G401.6 (cell line): ENCODE data around the gene MAB21L4.

Experiments
- FAIRE-seq: peaks from 2 replicates; lab custom pipeline; 2012; peaks lifted over from hg19 to GRCh38; lab: Jason Lieb, UNC

MAB21L4 gene

DNA sequence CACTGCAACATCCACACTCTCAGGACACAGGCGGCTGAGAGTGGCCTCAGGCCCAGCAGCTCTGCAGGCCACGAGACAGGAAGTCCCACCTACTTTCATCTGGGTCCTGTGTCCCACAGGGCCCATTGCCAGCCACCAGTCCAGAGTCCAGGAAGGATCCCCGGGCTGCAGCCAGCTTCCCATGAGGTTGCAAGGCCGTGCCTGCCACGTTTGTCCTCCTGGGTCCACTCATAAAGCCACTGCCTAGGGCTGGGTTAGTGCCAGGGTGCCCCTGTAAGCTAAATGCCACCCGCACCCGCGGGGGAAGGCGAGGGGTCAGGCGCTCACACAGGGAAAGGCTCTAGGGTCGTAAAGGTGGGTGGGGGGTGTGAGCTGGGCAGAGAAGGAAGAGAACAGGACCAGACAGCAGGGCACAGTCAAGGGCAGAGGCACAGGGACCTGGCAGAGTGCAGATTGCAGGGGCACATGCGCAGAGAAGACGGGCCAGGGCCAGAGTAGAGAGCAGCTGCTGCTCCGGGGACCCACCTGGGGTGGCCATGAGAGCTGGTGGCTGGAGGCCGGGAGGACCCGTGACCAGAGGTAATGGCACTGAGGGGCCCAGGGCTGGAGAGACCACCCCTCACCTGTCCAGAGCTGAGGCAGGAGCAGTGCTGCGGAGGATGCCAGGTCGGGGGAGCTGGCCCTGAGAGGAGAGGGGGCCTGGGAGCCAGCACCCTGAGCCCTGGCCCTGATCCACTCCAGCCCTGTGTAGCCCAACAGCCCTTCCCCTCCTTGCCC is 19.3 kb downstream of the MAB21L4 start:
- no peak for FAIRE-seq

DNA sequence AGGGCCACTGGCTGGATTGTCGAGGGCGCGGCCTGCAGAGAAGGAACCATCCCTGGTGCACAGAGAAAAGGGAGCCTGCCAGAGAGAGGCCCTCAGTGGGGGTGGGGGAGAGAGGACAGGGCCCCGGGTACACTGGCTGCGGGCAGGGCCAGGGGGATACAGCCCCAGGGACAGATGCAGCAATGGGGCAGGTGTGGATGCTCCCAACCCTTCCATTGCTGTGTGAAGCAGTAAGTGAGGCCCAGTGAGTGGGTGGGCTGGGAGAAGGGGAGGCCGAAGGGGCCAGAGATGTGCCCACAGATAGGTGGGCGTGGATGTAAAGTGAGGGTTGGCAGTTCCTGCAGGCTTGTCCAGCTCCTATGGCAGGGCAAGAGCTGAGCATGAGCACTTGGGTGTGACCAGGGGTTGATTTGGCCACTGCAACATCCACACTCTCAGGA is 19.9 kb downstream of the MAB21L4 start:
- no peak for FAIRE-seq

DNA sequence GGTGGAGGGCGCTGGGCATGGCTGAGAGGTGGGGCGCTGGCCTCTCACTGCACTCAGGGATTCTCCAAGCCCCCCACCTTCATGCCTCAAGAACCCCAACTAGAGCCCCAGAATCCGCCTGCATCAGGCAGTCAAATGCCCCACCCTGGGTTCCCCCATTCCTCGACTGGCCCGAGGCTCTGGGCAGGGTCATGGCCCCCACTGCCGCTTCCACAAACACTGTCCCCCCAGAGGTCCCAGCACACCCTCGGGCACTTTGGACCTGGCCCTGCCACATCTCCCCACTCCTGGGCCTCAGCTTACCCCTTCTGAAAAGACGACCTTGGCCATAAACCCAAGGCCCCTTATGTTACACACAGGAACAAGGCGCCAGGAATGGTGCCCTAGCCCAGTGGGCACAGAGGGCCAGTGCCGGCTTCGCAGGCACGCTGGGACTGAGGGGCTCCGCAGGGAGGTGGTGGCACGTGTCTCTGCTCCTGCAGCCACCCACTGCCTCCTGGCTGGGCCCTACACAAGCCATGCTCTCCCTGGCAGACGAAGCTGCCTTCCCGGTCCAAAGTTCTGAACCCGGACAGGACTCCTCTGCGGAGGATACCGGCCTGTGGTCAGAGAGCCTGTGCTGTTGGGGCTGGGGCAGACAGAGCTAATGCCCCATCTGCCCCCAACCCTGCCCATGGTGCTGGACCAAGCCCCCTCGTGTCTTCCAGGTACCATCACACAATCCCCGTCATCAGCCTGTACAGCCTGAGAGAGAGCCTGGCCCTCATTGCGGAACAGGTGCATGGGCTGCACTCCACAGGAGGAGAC is 20.5 kb downstream of the MAB21L4 start:
- FAIRE-seq, result no peak

DNA sequence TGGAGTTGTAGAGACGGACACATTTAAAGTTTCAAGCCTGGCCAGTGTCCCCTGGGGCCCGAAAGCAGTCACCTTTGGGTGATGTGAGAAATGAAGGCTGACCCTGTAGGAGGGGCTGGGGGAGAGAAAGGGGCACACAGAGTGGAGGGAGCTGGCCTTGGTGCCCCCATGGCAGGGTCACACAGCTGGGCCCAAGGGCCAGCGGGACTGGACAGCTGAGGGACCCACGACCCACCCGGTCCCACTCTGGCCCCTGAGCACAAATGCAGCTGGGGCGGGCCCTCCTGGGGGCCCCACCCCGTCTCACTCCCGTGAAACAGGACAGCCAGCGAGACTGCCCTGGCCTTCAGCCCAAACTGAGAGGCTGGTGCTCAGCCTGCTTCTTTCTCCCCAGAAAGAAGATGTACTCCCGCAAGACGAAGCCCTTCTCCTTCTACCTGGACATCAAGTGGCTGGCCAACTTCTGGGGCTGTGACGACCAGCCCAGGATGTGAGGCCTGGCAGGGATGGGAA is 21.2 kb downstream of the MAB21L4 start:
- no peak for FAIRE-seq

DNA sequence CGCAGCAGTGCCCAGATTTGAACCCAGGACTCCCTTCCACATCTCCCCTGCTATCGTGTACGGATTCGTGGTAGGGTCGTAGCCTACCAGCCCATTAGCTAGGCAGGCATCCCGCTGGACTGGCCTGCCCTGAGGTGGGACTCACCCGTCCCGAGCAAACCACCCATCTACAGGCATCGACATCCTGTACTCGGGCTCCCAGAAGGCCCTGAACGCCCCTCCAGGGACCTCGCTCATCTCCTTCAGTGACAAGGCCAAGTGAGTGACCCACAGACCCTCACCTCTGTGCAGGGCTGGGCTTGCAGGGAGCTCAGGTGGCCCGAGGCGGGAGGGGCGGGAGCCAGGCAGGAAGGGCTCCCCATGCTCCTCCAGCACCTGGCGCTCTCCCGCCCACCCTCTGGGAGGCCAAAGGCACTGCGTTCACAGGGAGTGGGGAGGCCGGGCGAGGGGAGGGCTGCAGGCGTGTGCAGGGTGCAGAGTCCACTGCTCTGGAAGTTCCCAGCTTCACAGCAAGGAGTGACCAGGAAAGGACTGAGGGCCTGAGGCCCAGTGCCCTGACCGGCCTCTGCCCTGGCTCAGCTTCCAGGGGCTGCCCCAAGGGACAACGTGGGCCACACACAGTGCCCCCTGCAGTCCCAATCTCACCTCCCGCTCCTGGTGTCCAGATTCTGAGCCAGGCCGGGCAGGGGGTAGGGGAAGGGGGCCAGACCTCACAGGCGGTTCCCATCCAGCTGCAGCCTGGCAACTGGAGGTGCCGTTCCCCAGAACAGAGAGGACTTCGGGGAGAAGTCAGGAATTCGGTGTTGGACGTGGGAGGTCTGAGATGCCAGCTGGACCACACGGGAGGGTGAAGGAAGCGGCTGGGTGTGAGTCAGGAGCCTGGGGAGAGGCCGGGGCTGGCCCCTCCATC is 21.9 kb downstream of the MAB21L4 start:
- FAIRE-seq, result no peak

DNA sequence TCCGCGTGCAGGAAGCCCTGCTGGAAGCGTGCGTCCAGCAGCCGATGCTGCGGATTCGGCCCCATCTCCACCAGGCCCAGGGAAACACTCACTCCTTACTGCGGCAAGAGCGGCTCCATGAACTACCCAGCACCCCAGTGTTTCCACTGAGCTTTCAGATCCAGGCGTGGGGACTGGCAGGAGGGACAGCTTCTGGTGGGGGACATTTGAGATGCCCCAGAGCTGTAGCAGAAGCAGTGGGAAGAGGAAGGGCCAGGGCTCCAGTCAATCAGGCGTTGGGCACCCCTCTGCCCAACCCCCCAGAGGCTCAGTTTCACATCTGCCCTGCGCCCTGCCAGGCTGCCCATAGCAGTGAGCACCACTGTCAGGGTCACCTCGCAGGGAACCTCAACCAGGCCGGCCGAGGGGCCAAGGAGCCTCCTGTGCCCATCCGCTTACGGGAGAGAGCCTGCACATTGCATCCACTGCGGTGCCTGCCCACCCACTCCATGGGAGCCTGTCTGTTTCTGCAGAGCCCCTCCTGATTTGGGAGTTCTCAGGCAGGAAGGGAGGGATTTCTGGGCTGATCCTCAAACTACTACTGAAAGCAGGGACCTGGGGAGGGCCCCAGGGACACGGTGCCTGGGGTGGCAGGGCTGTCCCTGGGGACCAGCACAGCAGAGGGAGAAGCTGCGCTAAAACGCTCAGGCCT is 22.7 kb downstream of the MAB21L4 start:
- FAIRE-seq, result no peak

DNA sequence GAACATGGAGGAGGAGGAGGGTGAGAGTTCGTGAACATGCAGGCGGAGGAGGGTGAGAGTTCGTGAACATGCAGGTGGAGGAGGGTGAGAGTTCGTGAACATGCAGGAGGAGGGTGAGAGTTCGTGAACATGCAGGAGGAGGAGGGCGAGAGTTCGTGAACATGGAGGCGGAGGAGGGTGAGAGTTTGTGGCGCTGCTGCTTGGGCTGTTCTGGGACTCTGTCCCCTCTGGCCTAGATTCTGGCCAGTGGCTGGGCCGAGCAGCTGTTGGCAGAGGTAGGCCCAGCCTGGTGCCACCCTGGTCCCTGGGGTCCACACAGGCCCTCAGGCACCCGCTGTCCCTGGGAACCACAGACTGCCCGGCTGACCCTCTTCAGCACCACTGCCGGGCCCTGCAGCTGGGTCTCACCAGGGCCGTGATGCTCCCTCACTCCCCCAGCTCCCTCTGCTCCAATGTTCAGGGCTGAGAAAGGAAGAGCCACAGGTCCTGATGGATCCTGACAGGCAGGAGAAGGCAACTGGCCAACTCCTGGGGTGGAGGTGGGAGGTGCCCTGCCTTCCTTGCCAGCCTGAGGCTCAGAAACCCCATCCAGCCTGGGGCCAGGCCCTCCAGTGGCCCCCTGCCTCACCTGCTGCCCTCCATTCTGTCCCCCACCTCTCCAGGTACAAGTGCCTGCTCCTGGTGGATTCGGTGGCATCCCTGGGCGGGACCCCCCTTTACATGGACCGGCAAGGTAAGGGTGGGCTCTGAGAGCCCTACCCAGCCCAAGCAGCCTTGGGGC is 23.4 kb downstream of the MAB21L4 start:
- no peak for FAIRE-seq

DNA sequence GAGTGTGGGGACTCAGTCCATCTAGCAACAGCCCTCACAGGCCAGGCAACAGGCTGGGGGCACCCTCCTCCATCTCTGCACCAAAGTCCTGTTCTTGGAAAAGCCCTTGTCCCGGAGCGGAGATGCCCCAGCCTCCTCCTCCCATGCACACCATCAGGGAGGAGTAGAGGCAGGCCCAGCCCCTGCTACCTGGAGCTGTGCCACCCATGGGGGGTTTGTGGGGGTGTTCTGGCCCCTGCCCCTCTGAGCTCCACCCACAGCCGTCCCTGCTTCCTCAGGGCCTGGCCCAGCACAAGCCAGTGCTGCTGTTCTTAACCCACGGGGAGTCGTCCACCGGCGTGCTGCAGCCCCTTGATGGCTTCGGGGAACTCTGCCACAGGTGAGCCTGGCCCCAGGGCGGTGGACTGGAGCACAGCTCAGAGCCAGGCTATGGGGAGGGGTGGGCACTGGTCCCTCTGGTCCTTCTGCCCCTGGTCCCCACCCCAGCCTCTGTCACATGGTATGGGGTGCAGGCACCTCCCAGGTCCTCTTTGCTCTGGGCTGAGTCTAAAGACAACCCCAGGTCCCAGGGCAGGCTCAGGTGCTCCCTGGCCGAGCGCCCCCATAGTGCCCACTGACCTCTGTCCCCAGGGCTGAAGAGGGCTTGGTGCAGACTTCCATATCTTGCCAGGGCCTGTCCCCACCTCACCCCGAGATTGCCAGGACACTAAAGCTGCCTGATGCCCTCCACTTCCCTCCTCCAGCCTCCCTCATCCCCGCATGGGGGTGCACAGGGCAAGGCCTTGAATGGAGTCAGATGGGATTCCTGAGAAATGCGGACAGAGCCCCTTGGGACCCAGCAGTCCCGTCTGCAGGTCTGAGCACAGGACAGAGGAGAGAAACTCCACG is 24.6 kb downstream of the MAB21L4 start:
- FAIRE-seq, result no peak

DNA sequence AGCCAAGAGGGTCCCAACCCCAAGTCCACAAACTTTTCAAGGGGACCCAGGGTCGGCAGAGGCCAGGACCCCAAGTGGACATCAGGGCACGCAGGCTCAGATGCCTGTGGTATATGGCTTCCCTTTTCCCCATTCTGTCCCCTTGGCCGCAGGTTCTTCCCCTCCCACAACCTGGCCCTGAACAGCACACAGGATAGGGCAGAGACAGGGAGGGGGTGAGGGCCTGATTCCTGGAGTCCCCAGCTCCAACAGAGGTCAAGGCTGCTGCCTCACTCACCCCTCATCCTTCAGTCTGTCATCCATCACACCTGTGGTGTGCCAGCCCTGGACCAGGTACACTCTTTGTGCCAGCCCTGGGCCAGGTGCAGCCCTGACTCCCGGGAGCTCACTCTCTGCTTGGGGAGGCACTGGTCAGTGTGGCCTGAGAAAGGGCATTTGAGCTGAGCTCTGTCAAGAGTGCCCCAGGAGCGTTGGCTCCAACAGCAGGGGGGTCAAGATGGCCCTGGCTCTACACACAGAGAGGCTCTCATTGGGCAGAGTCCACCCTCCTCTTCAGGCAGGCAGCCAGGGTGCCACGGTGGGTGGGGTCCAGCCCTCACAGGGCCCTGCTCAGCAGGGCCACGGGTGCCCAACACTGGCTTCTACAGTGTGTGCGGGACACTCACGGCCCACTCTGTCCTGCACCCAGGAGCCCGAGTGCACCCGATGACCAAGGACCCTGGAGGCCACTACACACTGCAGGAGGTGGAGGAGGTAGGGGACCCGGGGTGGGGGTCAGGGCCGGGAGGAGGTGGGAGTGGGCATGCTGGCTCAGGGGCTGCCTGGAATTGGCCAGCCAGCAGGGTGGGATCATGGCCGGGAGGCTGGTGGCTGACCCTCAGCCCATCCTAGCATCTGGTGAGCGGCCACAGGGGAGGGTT is 25.7 kb downstream of the MAB21L4 start:
- FAIRE-seq, result no peak

DNA sequence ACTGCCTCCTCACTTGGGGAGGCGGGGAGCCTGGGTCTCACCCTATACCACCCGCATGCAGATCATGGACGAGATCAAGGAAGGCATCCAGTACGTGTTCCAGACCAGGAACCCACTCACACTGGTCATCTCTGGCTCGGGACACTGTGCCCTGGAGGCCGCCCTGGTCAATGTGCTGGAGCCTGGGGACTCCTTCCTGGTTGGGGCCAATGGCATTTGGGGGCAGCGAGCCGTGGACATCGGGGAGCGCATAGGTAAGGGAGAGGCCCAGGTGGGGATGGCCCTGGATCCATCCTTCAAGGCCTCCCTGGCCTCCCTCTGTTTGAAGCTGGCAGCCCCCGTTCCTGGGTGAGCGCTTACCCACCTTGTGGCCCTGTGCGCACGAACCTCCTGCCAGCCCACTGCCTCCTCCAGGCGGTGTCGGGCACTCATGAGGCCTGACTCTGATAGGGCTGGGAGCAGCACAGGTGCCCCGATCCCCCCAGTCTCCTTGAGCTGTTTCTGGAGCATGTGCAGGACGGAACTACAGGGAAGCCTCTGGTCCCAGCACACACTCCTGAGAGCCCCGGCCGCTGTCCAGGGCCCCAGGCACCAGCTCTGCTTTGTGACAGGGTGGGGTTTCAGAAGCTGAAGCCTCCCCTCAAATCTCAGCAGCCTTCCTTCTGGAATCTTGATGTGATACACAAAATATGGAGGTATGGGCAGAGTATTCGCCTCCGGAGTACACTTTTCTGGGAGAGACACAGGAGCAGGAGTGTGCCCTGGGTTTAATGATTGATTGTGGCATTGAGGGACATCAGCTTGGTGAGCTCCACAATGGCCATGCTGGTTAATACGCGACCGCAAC is 26.6 kb downstream of the MAB21L4 start:
- FAIRE-seq, result no peak

DNA sequence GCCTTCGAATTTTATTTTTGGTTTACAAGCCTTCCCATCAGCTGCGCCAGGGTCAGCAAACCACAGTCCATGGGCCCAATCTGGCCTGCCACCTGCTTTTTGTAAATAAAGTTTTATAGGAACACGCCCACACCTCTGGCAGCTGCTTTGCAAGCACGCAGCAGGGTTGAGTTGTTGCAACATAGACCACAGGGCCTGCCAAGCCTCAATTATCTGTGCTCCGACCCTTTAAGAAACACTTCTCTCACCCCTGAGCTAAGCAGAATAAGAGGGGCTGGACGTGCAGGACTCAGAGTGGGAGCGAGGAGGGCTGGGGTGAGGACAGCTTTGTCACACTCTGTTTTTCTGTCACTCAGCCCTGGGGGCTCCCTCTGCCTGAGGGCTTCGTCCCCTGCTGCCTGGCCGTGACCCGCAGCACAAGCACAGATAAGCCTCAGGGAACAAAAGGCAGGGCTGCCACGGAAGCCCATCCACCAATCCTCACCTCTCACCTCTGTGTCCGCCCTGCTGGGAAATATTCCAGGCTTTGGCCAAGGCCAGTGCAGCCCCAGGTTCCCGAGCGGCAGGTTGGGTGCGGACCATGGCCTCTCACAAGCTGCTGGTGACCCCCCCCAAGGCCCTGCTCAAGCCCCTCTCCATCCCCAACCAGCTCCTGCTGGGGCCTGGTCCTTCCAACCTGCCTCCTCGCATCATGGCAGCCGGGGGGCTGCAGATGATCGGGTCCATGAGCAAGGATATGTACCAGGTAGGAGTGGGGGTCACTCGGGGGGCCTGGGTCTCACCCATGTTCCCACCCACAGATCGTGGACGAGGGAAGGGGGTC is 27.5 kb downstream of the MAB21L4 start, which contains the start of gene AGXT:
Gene AGXT, plus strand, starts transcription at position 539 of the 823 bp plus-strand sequence. Its CDS starts 42 bp downstream, at position 581.
- FAIRE-seq, result no peak

DNA sequence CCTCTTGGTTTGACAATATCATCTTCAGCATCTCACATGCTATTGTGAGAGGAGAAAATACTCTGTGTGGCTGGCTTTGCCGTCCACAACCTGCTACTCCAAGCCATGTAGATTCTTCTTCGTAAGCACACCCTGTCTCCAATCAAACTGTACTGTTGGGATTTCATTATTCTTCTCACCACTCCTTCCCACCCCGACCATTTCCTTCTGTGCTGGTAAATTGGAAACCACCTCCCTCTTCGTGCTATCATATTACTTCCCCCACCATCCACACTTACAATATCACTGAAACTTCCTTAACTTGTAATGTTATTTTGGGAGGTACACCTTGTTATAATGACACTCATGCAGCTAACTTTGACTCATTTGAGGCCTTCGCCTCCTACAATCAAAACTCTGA is 30.6 kb downstream of the MAB21L4 start:
- FAIRE-seq, result no peak

DNA sequence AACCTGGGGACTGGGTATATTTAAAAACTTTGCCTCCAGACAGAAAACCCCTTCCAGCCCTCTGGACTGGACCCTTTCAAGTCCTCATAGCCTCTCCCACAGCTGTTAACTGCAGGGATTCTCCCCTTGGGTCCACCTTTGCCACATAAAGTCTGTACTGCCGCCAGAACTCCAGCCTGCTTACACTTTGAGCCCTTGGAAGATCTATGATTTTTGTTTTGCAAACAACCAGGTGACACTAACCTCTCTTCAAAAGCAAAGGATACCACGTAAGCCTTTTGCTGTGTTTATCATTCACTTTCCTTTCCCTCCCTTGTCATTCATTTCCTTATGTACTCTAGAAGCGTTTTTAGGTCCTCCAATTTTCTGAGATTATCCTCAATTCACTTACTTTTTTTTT is 31.5 kb downstream of the MAB21L4 start:
- FAIRE-seq, result no peak

DNA sequence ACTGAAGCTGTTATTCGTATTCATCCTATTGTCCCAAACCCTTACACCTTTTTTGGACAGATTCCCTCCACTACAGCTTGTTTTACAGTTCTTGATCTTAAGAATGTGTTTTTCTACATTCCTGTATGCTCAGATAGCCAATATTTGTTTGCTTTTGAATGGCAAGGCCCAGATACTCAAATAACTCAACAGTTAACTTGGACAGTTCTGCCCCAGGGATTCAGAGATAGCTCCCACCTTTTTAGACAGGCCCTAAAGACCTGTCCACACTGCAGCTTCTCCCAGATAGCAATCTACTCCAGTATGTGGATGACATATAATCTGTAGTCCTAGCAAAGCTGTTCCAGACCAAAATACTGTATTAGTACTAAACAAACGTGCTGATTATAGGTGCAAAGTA is 34.4 kb downstream of the MAB21L4 start:
- FAIRE-seq, result no peak

DNA sequence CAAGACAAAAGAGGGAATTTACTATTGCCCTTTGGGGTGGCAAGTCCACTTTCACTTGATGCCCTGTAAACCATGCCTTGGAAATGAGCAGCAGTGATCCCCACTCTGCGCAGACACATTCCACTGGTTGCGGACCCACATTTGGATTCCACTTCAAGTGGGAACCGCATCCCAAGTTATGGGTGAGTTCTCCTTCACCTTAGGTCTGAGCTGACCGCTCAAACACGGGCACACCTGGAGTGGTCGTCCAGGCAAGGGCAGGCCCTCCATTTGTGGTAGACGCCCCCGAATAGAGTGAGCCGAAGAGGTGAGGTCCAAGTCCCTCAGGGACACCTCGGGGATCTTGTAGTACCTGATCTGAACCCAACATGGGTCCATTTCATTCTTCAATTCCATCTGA is 37.1 kb downstream of the MAB21L4 start:
- no peak for FAIRE-seq

DNA sequence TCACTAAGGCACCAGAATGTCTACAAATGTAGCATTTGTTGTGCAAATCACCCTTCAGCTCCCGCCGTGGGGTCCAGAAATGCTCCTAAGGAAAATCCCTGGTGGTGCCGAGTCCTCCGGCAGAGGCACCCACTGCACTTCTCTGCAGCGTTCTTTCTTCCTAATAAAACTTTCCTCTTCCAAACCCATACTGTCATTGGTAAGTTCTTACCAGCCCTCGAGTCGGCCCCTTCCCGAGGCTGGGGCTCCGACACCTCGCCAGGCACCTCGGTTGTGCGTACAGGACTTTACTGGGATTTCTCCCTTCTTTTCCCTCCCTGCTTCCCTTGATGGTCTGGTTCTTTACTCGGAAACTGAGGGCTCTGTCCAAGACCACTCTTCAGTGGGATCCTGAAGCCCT is 37.6 kb downstream of the MAB21L4 start:
- FAIRE-seq, result no peak
